Peyer's patch (tissue), 4 donors: ENCODE measurements around the gene GASK1A. TPM values are rescaled to one million over a fixed set of nuclear protein-coding genes. Genes with fewer than 3 reads are reported as not detected.

ENCODE experiments used
- DNase-seq, 3 donors: peaks; one replicate each; pipeline ENCODE4 v3.0.0-alpha.2; 2017 to 2019
- H3K27ac ChIP-seq, 4 donors: fragments of 200-600 bp; sonication (generic); one replicate each; pipeline ENCODE4 v1.5.1; 2016 to 2019
- H3K27me3 ChIP-seq, 2 donors: fragments of 200-600 bp; sonication (generic); one replicate each; pipeline ENCODE4 v1.5.1; 2019
- H3K36me3 ChIP-seq, 3 donors: fragments of 200-600 bp; sonication (generic); one replicate each; pipeline ENCODE4 v1.5.1; 2016 to 2019
- H3K4me1 ChIP-seq, 4 donors: fragments of 200-600 bp; sonication (generic); one replicate each; pipeline ENCODE4 v1.5.1; 2016 to 2019
- H3K4me3 ChIP-seq, 4 donors: fragments of 200-600 bp; sonication (generic); 1 replicate in 3 of 4; 2 replicates in 1 of 4; pipeline ENCODE4 v1.5.1; 2016 to 2019; ENCODE audit warnings: mild to moderate bottlenecking in 1 of 4
- H3K9me3 ChIP-seq, 4 donors: fragments of 200-600 bp; sonication (generic); one replicate each; pipeline ENCODE4 v1.5.1; 2016 to 2019; ENCODE audit warnings: mild to moderate bottlenecking in 1 of 4
- CTCF ChIP-seq, 6 experiments: fragments of 450-650 bp in 4 of 6; fragments of 200-600 bp in 2 of 6; sonication (generic) in 1 of 6; IDR thresholded peaks; one replicate each; pipeline ENCODE4 v1.5.1; 2017 to 2019; ENCODE audit warnings: antibody characterized with exemption in 6 of 6, mild to moderate bottlenecking in 3 of 6, moderate library complexity in 1 of 6
- POLR2A ChIP-seq, 2 donors: fragments of 450-650 bp; IDR thresholded peaks; one replicate each; pipeline ENCODE4 v1.5.1; 2017; ENCODE audit warnings: antibody characterized with exemption in 2 of 2, mild to moderate bottlenecking in 2 of 2, moderate library complexity in 2 of 2
- total RNA-seq, 4 donors: library from RNA; depleted of rRNA; stranded (reverse); fragments of >200 nt; gene quantifications; one replicate each; pipeline ENCODE4 v1.1.0, GENCODE V29; 2016

Gene GASK1A
- total RNA-seq, 4 donors from 2014 or later = 1.8 to 9.1 (median 6.3) TPM

- Histone ChIP-seq H3K9me3 (no peaks in the 10 kb centered on the region), H3K27me3 (no peaks in the 10 kb centered on the region), H3K36me3 (no peaks in the 10 kb centered on the region), H3K27ac (peak overlapping the region in 1 of 4 donors; percentile 39), H3K4me3 (no peak overlapping the region), H3K4me1 (peaks cover 0 to 6% (median 0%) of the 10 kb centered on the region in 4 donors)
- TF ChIP-seq POLR2A (IDR thresholded peaks at IDR 0.05) (no peak), CTCF (IDR thresholded peaks at IDR 0.05) (no peak)
- DNase-seq = no peak
These were observed 16.9 kb downstream of the GASK1A start for GRCh38 chr3:42996021-42996420.

GRCh38 chr3:42996633-42997075, 17.5 kb downstream of the GASK1A start:
- no peaks in the 10 kb centered on the region for H3K9me3 ChIP-seq
- H3K4me1 ChIP-seq = peaks cover 0 to 9% (median 0%) of the 10 kb centered on the region in 4 donors
- no peaks in the 10 kb centered on the region for H3K27me3 ChIP-seq
- H3K4me3 ChIP-seq = no peak overlapping the region
- peak overlapping the region in 1 of 4 donors; percentile 39 for H3K27ac ChIP-seq
- no peak for DNase-seq
- no peaks in the 10 kb centered on the region for H3K36me3 ChIP-seq
- TF ChIP-seq POLR2A (IDR thresholded peaks at IDR 0.05) = no peak
- TF ChIP-seq CTCF (IDR thresholded peaks at IDR 0.05) = no peak

- Histone ChIP-seq H3K36me3 (no peaks in the 10 kb centered on the region), H3K27ac (peak overlapping the region in 1 of 4 donors; percentile 57), H3K4me3 (no peak overlapping the region), H3K9me3 (no peaks in the 10 kb centered on the region), H3K27me3 (no peaks in the 10 kb centered on the region), H3K4me1 (peaks cover 0 to 11% (median 0%) of the 10 kb centered on the region in 4 donors)
- no peak for TF ChIP-seq POLR2A (IDR thresholded peaks at IDR 0.05)
- TF ChIP-seq CTCF (IDR thresholded peaks at IDR 0.05) = no peak
- no peak for DNase-seq
These were observed 20.1 kb downstream of the GASK1A start for GRCh38 chr3:42999212-42999611.

GRCh38 chr3:42999632-43000031, 20.5 kb downstream of the GASK1A start:
- TF ChIP-seq CTCF (IDR thresholded peaks at IDR 0.05) (no peak), POLR2A (IDR thresholded peaks at IDR 0.05) (no peak)
- H3K27me3 ChIP-seq = no peaks in the 10 kb centered on the region
- H3K9me3 ChIP-seq = no peaks in the 10 kb centered on the region
- H3K4me3 ChIP-seq = no peak overlapping the region
- peaks cover 0 to 11% (median 0%) of the 10 kb centered on the region in 4 donors for H3K4me1 ChIP-seq
- H3K27ac ChIP-seq = peak overlapping the region in 3 of 4 donors; percentile 32 to 75 (median 73)
- no peak for DNase-seq
- H3K36me3 ChIP-seq = no peaks in the 10 kb centered on the region

GRCh38 chr3:43000387-43000786, 21.3 kb downstream of the GASK1A start:
- H3K9me3 ChIP-seq = no peaks in the 10 kb centered on the region
- no peak for TF ChIP-seq POLR2A (IDR thresholded peaks at IDR 0.05)
- no peak for TF ChIP-seq CTCF (IDR thresholded peaks at IDR 0.05)
- peaks cover 0 to 11% (median 0%) of the 10 kb centered on the region in 4 donors for H3K4me1 ChIP-seq
- peak overlapping the region in 3 of 4 donors; percentile 32 to 75 (median 73) for H3K27ac ChIP-seq
- no peak for DNase-seq
- H3K36me3 ChIP-seq = no peaks in the 10 kb centered on the region
- no peak overlapping the region for H3K4me3 ChIP-seq
- no peaks in the 10 kb centered on the region for H3K27me3 ChIP-seq
